ENCODE measurements around the gene FSCN2.

GRCh38 chr17:81579821-81580321 lies 51.7 kb downstream of the FSCN2 start:
- TF ChIP-seq CTCF (IDR thresholded peaks at IDR 0.05), result no peak
- no peak for TF ChIP-seq POLR2A (IDR thresholded peaks at IDR 0.05)

Data from esophagus squamous epithelium (tissue), 4 donors.